ENCODE measurements around the gene TMEM82. TPM values are rescaled to one million over a fixed set of nuclear protein-coding genes. Genes with fewer than 3 reads are reported as not detected.

Gene TMEM82
- total and polyA plus RNA-seq, 2 of the 13 experiments (the other 11 are each of a cell fraction or from before 2014, with no cell fraction given), result 0.24 to 0.97 TPM

DNA sequence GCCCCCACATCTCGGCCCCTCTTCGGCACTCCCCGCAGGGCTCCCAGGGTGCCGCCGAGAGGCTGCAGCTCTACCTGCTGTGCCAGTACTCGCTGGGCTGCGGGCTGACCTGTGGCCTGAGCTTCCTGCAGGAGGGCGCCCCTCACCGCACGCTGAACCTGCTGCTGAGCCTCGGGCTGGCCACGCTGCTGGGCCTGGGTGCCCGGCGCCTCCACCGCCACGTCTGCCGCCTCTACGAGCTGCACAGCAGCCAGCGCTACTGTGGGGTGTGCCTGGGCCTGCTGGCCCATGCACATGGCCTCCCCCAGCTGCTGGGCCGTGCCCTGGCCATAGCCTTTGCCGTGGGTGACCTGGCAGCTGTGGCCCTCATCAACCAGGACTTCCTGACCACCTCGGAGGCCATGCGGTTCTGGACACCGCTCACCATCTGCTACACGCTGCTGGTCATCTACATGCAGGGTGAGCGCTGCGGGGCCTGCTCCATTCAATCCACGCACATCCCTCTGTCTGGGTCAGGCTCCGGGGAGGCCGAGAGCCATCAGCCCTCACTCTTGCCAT, 1.9 kb downstream of the TMEM82 start (continued):
- TF ChIP-seq, protein P1, sequence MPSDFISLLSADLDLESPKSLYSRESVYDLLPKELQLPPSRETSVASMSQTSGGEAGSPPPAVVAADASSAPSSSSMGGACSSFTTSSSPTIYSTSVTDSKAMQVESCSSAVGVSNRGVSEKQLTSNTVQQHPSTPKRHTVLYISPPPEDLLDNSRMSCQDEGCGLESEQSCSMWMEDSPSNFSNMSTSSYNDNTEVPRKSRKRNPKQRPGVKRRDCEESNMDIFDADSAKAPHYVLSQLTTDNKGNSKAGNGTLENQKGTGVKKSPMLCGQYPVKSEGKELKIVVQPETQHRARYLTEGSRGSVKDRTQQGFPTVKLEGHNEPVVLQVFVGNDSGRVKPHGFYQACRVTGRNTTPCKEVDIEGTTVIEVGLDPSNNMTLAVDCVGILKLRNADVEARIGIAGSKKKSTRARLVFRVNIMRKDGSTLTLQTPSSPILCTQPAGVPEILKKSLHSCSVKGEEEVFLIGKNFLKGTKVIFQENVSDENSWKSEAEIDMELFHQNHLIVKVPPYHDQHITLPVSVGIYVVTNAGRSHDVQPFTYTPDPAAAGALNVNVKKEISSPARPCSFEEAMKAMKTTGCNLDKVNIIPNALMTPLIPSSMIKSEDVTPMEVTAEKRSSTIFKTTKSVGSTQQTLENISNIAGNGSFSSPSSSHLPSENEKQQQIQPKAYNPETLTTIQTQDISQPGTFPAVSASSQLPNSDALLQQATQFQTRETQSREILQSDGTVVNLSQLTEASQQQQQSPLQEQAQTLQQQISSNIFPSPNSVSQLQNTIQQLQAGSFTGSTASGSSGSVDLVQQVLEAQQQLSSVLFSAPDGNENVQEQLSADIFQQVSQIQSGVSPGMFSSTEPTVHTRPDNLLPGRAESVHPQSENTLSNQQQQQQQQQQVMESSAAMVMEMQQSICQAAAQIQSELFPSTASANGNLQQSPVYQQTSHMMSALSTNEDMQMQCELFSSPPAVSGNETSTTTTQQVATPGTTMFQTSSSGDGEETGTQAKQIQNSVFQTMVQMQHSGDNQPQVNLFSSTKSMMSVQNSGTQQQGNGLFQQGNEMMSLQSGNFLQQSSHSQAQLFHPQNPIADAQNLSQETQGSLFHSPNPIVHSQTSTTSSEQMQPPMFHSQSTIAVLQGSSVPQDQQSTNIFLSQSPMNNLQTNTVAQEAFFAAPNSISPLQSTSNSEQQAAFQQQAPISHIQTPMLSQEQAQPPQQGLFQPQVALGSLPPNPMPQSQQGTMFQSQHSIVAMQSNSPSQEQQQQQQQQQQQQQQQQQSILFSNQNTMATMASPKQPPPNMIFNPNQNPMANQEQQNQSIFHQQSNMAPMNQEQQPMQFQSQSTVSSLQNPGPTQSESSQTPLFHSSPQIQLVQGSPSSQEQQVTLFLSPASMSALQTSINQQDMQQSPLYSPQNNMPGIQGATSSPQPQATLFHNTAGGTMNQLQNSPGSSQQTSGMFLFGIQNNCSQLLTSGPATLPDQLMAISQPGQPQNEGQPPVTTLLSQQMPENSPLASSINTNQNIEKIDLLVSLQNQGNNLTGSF (CRISPR knock-in tag; IDR thresholded peaks at IDR 0.05), result no peak
- peak; percentile 32; the same call in 1 of the 2 replicates for TF ChIP-seq MTA1 (CRISPR knock-in tag; IDR thresholded peaks at IDR 0.05; ENCODE audit: borderline replicate concordance)
- TF ChIP-seq ZNF572 (CRISPR knock-in tag; IDR thresholded peaks at IDR 0.05), result 0 out of 2 replicates have a peak, but pooled peaks have one; percentile 17
- no peak for TF ChIP-seq FOXO1 (CRISPR knock-in tag; IDR thresholded peaks at IDR 0.05)
- no peak for TF ChIP-seq STAT6 (CRISPR knock-in tag; IDR thresholded peaks at IDR 0.05; ENCODE audit: borderline replicate concordance)
- peak; percentile 53; the same call in 1 of the 2 replicates for TF ChIP-seq ATF7-NPFF (CRISPR knock-in tag; IDR thresholded peaks at IDR 0.05; ENCODE audit: low read depth)
- TF ChIP-seq ZBTB7B (CRISPR knock-in tag; IDR thresholded peaks at IDR 0.05), result peak; percentile 52; the same call in 1 of the 2 replicates
- TF ChIP-seq SP2 (CRISPR knock-in tag; IDR thresholded peaks at IDR 0.05), result no peak
- TF ChIP-seq ZFY (CRISPR knock-in tag; IDR thresholded peaks at IDR 0.05), result peak; percentile 71; the same call in 1 of the 2 replicates
- TF ChIP-seq GABPB1 (CRISPR knock-in tag; IDR thresholded peaks at IDR 0.05), result peak; percentile 55; the same call in 1 of the 2 replicates
- TF ChIP-seq ZNF883 (CRISPR knock-in tag; IDR thresholded peaks at IDR 0.05; ENCODE audit: not compliant biosample characterization), result peak; percentile 63
- TF ChIP-seq SMARCC2 (IDR thresholded peaks at IDR 0.05), result no peak
- peak; percentile 61 for TF ChIP-seq CTCF (CRISPR knock-in tag; IDR thresholded peaks at IDR 0.05)
